ENCODE data around the gene CYSTM1.
"Not testable (repeated sequence)": the region's sequence is repeated elsewhere in the genome, so short reads cannot be mapped to it uniquely, and the experiment has no call there.

DNA sequence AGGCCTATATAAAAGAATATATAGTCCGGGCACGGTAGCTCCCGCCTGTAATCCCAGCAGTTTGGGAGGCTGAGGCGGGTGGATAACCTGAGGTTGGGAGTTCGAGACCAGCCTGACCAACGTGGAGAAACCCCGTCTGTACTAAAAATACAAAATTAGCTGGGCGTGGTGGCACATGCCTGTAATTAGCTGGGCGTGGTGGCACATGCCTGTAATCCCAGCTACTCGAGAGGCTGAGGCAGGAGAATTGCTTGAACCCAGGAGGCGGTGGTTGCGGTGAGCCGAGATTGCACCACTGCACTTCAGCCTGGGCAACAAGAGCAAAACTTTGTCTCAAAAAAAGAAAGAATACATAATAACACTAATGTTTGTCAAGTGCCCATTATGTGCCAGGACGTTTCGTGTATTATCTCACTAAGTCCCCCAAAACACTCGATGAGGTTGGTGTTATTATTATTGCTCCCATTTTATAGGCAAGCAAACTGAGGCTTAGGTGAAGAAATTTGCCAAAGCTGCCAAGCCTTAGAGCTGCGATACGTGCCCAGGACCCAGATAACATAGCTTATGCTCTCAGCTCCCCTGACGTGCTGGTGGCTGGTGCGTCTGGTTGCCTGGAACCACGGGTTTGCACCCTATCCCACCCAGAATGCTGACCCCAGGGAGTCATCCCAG is 20.1 kb upstream of the CYSTM1 start:
- TF ChIP-seq, protein P1, sequence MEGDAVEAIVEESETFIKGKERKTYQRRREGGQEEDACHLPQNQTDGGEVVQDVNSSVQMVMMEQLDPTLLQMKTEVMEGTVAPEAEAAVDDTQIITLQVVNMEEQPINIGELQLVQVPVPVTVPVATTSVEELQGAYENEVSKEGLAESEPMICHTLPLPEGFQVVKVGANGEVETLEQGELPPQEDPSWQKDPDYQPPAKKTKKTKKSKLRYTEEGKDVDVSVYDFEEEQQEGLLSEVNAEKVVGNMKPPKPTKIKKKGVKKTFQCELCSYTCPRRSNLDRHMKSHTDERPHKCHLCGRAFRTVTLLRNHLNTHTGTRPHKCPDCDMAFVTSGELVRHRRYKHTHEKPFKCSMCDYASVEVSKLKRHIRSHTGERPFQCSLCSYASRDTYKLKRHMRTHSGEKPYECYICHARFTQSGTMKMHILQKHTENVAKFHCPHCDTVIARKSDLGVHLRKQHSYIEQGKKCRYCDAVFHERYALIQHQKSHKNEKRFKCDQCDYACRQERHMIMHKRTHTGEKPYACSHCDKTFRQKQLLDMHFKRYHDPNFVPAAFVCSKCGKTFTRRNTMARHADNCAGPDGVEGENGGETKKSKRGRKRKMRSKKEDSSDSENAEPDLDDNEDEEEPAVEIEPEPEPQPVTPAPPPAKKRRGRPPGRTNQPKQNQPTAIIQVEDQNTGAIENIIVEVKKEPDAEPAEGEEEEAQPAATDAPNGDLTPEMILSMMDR (IDR thresholded peaks at IDR 0.05 in 4 of 5, conservative IDR thresholded peaks at IDR 0.05 in 1 of 5) = not testable (repeated sequence)
- TF ChIP-seq POLR2A (IDR thresholded peaks at IDR 0.05) = not testable (repeated sequence)
